Subcutaneous adipose tissue (tissue), 4 donors: ENCODE measurements around the gene GPR84. TPM values are rescaled to one million over a fixed set of nuclear protein-coding genes. Genes with fewer than 3 reads are reported as not detected.

Source experiments
- CTCF ChIP-seq: fragments of 450-650 bp; IDR thresholded peaks from one replicate; pipeline ENCODE4 v1.5.1; 2016; ENCODE audit warnings: low read depth, mild to moderate bottlenecking, control low read depth, antibody characterized with exemption, moderate library complexity
- total RNA-seq, 4 donors: library from RNA; depleted of rRNA; stranded (reverse); fragments of >200 nt; gene quantifications; one replicate each; pipeline ENCODE4 v1.1.0, GENCODE V29; 2016

Gene GPR84
- total RNA-seq, 4 donors from 2014 or later = 0.44 to 1.1 (median 0.51) TPM; not detected in 1

- no peak for TF ChIP-seq CTCF
Measured at GRCh38 chr12:54377007-54377406, 12.7 kb upstream of the GPR84 start.

- no peak for TF ChIP-seq CTCF
Measured at GRCh38 chr12:54376596-54376995, 12.3 kb upstream of the GPR84 start.

GRCh38 chr12:54375259-54375579 lies 10.9 kb upstream of the GPR84 start:
- TF ChIP-seq CTCF = no peak

- no peak for TF ChIP-seq CTCF
Measured at GRCh38 chr12:54374562-54375258, 10.4 kb upstream of the GPR84 start.

- no peak for TF ChIP-seq CTCF
Measured at GRCh38 chr12:54373649-54374561, 9.6 kb upstream of the GPR84 start.

- TF ChIP-seq CTCF = no peak
Measured at GRCh38 chr12:54372113-54372806, 8.0 kb upstream of the GPR84 start.
